AG09319 (cell line): ENCODE measurements around the gene UAP1.

ENCODE experiments used
- DNase-seq: peaks from one replicate; pipeline ENCODE4 v3.0.0-alpha.2; 2010; ENCODE audit warnings: low read depth; ENCODE audit errors: extremely low read depth
- TF ChIP-seq, protein P1 (sequence below): IDR thresholded peaks from 2 replicates; pipeline ENCODE4 v1.5.1; 2011; ENCODE audit warnings: low read depth, mild to moderate bottlenecking, inconsistent platforms, low read length, moderate library complexity

Gene UAP1

DNA sequence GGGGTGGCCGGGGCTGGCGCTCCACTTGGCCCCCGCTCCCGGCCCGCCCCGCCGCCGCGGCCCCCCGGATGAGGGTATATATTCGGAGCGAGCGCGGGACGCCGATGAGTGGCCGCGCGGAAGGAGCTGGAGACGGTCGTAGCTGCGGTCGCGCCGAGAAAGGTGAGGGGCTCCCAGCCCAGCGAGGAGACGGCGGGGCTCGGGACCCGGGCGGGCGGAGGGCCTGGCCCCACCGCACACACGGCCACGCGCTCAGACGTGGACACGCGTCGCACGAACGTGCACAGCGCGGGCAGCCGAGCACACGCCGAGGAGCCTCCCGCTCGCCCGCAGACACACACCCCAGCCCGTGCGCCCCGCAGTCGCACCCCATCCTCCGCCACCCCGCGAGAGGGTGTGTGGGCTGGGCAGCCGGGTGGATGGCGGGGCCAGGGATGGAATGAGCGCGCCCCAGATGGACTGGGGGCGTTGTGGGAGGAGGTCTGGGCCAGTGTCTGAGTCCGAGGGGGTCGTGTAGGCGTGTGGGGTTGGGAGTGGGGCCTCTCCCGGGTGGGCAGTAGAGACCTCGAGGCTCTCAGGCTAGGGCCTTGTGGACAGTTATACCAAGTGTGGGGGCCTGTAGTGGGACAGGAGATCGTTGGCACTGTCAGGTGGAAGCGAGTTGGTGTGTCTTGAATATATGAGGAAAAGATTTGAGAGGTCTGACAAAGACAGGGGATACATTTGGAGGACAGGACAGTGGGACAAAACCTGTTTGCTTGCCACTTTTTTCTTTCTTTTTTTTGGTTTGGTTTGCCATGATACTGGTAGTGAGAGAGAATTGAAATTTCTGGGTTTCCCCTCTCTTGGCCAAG is at the start of gene UAP1:
TSS of gene UAP1 (plus strand) at position 107 of the 854 bp plus-strand sequence. CDS start 4,347 bp downstream, outside the sequence.
- TF ChIP-seq, protein P1, sequence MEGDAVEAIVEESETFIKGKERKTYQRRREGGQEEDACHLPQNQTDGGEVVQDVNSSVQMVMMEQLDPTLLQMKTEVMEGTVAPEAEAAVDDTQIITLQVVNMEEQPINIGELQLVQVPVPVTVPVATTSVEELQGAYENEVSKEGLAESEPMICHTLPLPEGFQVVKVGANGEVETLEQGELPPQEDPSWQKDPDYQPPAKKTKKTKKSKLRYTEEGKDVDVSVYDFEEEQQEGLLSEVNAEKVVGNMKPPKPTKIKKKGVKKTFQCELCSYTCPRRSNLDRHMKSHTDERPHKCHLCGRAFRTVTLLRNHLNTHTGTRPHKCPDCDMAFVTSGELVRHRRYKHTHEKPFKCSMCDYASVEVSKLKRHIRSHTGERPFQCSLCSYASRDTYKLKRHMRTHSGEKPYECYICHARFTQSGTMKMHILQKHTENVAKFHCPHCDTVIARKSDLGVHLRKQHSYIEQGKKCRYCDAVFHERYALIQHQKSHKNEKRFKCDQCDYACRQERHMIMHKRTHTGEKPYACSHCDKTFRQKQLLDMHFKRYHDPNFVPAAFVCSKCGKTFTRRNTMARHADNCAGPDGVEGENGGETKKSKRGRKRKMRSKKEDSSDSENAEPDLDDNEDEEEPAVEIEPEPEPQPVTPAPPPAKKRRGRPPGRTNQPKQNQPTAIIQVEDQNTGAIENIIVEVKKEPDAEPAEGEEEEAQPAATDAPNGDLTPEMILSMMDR, result no peak
- no peak for DNase-seq

DNA sequence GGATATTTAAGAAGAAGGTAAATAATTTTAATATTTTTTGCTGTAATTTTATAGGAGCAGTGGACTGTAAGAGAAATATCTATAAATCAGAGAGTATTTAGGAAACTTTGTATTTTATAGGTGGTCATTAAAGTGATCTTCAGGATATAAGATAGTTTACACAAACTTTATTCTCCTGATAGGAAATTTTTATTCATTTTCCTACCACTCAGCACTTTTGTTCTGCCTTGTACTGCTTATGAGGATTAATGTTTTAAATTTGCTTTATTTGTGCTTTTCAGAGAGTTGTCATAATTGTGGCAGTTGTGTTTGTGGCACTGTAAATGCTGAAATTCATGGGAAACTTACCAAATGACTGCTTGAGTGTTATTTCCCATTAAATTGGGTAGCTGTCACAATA is 34.2 kb upstream of the UAP1 start:
- TF ChIP-seq, protein P1, result no peak
- DNase-seq, result no peak

DNA sequence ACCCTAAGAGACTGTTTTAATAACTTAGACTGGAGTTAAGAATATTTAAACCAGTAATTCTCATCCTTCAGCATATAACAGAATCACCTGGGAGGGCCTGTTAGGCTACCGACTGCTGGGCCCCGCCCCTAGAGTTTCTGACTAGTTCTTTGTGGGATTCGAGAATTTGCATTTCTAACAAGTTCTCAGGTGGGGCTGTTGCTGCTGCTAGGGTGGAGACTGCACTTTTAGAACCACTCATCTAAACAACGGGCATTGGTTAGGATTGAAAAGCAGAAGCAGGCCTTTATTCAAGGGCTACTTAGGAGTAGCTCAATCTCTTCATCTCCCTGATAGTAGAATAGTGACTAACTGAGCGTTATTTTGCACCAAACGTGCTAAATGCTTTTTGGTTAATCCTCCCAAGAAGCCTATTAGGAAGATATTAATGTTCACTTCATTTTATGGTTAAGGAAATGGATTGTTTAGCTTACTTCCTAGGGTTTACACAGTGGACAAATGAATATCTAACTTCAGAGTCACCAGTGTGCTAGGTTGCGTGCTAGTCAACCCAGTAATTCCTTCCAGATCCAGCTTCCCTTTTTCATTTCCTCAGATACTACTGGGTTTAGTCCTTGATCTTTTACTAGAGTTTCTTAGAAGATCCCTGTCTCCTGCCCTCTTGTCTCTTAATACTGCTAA is 31.1 kb upstream of the UAP1 start:
- TF ChIP-seq, protein P1, result no peak
- no peak for DNase-seq

DNA sequence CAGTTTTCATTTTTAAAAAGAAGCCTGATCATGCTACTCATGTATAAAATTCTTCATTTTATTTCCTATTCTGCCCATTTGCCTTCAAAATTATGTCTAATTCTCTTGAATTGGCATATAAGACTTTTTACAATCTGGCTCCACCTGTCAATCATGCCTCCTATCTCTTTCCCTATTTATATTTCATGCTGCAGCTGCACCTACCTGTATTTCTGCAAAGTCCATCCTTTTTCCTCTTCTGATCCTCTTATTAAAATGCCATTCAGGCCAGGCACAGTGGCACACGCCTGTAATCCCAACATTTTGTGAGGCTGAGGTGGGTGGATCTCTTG is 30.6 kb upstream of the UAP1 start:
- TF ChIP-seq, protein P1, result no peak
- DNase-seq, result no peak

DNA sequence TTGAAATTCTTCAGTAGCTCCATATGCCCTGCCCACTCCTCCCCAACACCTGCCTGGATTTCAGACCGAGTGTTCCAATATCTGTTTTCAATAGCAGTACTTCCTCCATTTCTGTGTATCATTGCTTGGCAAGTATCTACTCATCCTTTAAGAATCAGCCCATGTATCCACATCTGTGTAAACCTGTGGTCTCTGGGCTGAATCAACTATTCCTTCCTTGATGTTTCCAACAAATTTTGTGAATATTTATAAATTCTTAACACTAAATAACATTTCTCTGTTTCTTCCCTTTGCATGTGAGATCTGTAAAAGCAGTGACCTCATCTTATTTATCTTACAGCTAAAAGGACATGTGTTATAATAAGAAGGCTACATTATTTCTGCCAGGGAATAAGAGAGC is 26.0 kb upstream of the UAP1 start:
- DNase-seq, result no peak
- TF ChIP-seq, protein P1, result no peak

DNA sequence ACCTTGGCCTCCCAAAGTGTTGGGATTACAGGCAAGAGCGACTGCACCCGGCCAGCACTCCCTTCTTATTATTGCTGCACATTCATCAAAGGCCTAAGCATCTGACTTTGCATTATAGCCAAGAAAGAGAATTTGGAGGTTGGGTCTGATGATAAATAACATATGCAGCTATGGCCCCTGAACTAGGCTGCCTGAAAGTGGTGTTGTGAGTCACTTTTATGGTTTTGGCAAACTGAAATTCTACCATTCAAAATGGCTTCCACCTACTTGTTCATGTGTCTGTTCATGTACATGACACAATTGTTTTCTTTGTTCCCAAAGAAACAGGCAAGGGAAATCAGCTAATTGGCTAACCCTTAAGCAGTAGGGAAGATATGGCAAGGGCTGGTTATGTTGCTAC is 25.0 kb upstream of the UAP1 start:
- TF ChIP-seq, protein P1, result no peak
- DNase-seq, result no peak

DNA sequence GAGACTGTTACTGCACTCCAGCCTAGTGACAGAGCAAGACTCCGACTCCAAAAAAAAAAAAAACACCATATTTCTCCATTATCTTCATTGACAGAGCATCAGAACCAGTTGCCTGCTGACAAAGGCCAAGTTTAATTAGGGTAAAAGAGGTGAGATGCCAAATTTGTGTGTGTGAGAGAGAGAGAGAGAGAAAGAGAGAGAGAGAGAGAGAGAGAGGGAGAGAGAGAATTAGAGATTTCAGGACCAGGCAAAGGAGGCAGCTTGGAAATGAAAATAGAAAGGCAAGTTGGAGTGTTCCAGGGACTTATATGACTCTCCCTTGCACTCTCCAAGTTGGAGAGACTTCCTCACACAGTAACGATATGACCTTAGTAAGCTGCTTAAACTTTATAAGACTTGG is 24.3 kb upstream of the UAP1 start:
- DNase-seq, result no peak
- TF ChIP-seq, protein P1, result no peak
